ENCODE data around the gene OTUD1. TPM values are rescaled to one million over a fixed set of nuclear protein-coding genes. Genes with fewer than 3 reads are reported as not detected.

OTUD1 gene
- polyA plus RNA-seq, 1 donor from 2014 or later = 6.0 TPM

DNA sequence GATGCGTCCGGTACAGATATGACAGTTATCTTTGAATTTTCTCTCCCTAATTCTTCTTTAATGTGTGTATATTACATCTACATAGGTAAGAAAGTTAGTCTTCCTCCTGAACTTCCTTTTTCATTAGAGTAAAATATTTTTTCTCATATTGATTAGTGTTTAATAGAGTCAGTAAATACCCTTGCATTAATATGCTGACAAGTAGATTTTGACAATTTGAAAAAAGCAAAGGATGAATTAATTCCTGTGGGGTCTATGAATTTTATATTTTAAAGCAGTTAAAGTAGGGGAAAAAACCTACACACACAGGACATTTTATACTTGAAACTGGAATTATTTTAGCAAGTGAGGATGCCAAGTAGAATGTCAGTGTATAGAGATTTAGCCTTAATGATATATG, 9.4 kb downstream of the OTUD1 start:
- no peak overlapping the region for H3K27ac ChIP-seq (ENCODE audit: low read length)

DNA sequence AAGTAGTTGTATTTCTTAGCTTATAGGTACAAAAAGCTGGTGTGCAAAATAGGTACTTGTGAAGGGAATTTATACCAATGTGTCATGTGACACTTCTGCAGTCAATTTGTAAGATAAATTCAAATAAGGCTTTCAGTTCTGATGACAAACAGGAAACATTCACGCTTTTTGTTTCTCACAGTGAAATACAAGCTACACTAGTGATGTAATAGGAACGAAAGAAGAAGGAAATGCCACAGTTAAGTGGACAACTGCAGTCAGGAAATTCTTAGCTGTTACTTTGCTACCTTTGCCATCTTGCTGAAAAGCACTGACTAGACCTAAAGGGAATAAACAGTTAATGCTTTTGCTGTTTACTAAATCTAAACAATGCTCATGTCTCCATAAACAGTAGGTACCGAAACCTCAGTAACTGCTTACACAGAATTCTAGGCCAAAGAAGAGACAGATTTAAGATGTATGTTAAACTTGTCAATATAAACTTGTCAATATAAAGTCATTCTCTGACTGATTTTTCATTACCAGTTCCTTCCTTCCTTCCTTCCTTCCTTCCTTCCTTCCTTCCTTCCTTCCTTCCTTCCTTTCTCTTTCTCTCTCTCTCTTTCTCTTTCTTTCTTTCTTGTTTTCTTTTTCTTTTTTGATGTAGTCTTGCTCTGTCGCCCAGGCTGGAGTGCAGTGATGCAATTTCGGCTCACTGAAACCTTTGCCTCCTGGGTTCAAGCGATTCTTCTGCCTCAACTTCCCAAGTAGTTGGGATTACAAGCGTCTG, 10.1 kb downstream of the OTUD1 start:
- no peak overlapping the region for H3K4me2 ChIP-seq (ENCODE audit: low read length)
- H3K9me3 ChIP-seq (ENCODE audit: low read length) = no peaks in the 10 kb centered on the region
- H3F3A ChIP-seq (ENCODE audit: insufficient read depth, low read length, poor library complexity, severe bottlenecking) = no peaks in the 10 kb centered on the region
- no peaks in the 10 kb centered on the region for H4K20me1 ChIP-seq (ENCODE audit: insufficient read depth)
- H3K36me3 ChIP-seq (ENCODE audit: insufficient read depth, low read length) = no peaks in the 10 kb centered on the region
- TF ChIP-seq, protein P1, sequence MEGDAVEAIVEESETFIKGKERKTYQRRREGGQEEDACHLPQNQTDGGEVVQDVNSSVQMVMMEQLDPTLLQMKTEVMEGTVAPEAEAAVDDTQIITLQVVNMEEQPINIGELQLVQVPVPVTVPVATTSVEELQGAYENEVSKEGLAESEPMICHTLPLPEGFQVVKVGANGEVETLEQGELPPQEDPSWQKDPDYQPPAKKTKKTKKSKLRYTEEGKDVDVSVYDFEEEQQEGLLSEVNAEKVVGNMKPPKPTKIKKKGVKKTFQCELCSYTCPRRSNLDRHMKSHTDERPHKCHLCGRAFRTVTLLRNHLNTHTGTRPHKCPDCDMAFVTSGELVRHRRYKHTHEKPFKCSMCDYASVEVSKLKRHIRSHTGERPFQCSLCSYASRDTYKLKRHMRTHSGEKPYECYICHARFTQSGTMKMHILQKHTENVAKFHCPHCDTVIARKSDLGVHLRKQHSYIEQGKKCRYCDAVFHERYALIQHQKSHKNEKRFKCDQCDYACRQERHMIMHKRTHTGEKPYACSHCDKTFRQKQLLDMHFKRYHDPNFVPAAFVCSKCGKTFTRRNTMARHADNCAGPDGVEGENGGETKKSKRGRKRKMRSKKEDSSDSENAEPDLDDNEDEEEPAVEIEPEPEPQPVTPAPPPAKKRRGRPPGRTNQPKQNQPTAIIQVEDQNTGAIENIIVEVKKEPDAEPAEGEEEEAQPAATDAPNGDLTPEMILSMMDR (IDR thresholded peaks at IDR 0.05; ENCODE audit: poor library complexity, severe bottlenecking) = no peak
- TF ChIP-seq EP300 (conservative IDR thresholded peaks at IDR 0.05; ENCODE audit: poor library complexity, severe bottlenecking) (no peak), POLR2AphosphoS5 (IDR thresholded peaks at IDR 0.05) (no peak), SMC3 (conservative IDR thresholded peaks at IDR 0.05; ENCODE audit: poor library complexity) (no peak), MXI1 (conservative IDR thresholded peaks at IDR 0.05; ENCODE audit: poor library complexity, severe bottlenecking) (no peak), EZH2 (IDR thresholded peaks at IDR 0.05; ENCODE audit: borderline replicate concordance, insufficient read depth, low read length, poor library complexity, severe bottlenecking) (no peak), RAD21 (conservative IDR thresholded peaks at IDR 0.05) (no peak), TAF1 (IDR thresholded peaks at IDR 0.05; ENCODE audit: low read depth) (no peak)
- TF ChIP-seq, protein P2, sequence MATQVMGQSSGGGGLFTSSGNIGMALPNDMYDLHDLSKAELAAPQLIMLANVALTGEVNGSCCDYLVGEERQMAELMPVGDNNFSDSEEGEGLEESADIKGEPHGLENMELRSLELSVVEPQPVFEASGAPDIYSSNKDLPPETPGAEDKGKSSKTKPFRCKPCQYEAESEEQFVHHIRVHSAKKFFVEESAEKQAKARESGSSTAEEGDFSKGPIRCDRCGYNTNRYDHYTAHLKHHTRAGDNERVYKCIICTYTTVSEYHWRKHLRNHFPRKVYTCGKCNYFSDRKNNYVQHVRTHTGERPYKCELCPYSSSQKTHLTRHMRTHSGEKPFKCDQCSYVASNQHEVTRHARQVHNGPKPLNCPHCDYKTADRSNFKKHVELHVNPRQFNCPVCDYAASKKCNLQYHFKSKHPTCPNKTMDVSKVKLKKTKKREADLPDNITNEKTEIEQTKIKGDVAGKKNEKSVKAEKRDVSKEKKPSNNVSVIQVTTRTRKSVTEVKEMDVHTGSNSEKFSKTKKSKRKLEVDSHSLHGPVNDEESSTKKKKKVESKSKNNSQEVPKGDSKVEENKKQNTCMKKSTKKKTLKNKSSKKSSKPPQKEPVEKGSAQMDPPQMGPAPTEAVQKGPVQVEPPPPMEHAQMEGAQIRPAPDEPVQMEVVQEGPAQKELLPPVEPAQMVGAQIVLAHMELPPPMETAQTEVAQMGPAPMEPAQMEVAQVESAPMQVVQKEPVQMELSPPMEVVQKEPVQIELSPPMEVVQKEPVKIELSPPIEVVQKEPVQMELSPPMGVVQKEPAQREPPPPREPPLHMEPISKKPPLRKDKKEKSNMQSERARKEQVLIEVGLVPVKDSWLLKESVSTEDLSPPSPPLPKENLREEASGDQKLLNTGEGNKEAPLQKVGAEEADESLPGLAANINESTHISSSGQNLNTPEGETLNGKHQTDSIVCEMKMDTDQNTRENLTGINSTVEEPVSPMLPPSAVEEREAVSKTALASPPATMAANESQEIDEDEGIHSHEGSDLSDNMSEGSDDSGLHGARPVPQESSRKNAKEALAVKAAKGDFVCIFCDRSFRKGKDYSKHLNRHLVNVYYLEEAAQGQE (IDR thresholded peaks at IDR 0.05; ENCODE audit: borderline replicate concordance) = no peak
- no peaks in the 10 kb centered on the region for H3K9me2 ChIP-seq (ENCODE audit: insufficient read depth, low read length)
- H3K4me3 ChIP-seq (ENCODE audit: low read length) = no peak overlapping the region
- no peak overlapping the region for H3K27ac ChIP-seq (ENCODE audit: low read length)
- no peak overlapping the region for H2AFZ ChIP-seq (ENCODE audit: low read depth, low read length)
- H3K79me2 ChIP-seq (replicated peaks; ENCODE audit: insufficient read depth, low read length) = no peaks in the 10 kb centered on the region
- H3K9ac ChIP-seq (ENCODE audit: low read length) = no peak overlapping the region
- H3K27me3 ChIP-seq (ENCODE audit: insufficient read depth, low read depth, low read length) = no peaks in the 10 kb centered on the region

More for the DNA sequence above, 9.4 kb downstream of the OTUD1 start:
- H2AFZ ChIP-seq (ENCODE audit: low read depth, low read length) = no peak overlapping the region
- H3K36me3 ChIP-seq (ENCODE audit: insufficient read depth, low read length) = no peaks in the 10 kb centered on the region
- no peaks in the 10 kb centered on the region for H3K79me2 ChIP-seq (replicated peaks; ENCODE audit: insufficient read depth, low read length)
- no peaks in the 10 kb centered on the region for H3F3A ChIP-seq (ENCODE audit: insufficient read depth, low read length, poor library complexity, severe bottlenecking)
- no peaks in the 10 kb centered on the region for H3K27me3 ChIP-seq (ENCODE audit: insufficient read depth, low read depth, low read length)
- no peak overlapping the region for H3K4me2 ChIP-seq (ENCODE audit: low read length)
- TF ChIP-seq SMC3 (conservative IDR thresholded peaks at IDR 0.05; ENCODE audit: poor library complexity) = no peak
- TF ChIP-seq, protein P2 (IDR thresholded peaks at IDR 0.05; ENCODE audit: borderline replicate concordance) = no peak
- TF ChIP-seq, protein P1 (IDR thresholded peaks at IDR 0.05; ENCODE audit: poor library complexity, severe bottlenecking) = no peak
- no peak for TF ChIP-seq MXI1 (conservative IDR thresholded peaks at IDR 0.05; ENCODE audit: poor library complexity, severe bottlenecking)
- TF ChIP-seq RAD21 (conservative IDR thresholded peaks at IDR 0.05) = no peak
- no peak for TF ChIP-seq TAF1 (IDR thresholded peaks at IDR 0.05; ENCODE audit: low read depth)
- H4K20me1 ChIP-seq (ENCODE audit: insufficient read depth) = no peaks in the 10 kb centered on the region
- H3K4me3 ChIP-seq (ENCODE audit: low read length) = no peak overlapping the region
- no peak overlapping the region for H3K9ac ChIP-seq (ENCODE audit: low read length)
- no peaks in the 10 kb centered on the region for H3K9me3 ChIP-seq (ENCODE audit: low read length)
- H3K9me2 ChIP-seq (ENCODE audit: insufficient read depth, low read length) = no peaks in the 10 kb centered on the region

All from neural cell (in vitro differentiated cells).